Ammon's horn (tissue), 1 donor: Measurements from ENCODE around the gene CHTF8.

ENCODE experiments used
- DNase-seq: peaks from one replicate; pipeline ENCODE4 v3.0.0-alpha.2; 2016; ENCODE audit warnings: low spot score

The CHTF8 gene

DNA sequence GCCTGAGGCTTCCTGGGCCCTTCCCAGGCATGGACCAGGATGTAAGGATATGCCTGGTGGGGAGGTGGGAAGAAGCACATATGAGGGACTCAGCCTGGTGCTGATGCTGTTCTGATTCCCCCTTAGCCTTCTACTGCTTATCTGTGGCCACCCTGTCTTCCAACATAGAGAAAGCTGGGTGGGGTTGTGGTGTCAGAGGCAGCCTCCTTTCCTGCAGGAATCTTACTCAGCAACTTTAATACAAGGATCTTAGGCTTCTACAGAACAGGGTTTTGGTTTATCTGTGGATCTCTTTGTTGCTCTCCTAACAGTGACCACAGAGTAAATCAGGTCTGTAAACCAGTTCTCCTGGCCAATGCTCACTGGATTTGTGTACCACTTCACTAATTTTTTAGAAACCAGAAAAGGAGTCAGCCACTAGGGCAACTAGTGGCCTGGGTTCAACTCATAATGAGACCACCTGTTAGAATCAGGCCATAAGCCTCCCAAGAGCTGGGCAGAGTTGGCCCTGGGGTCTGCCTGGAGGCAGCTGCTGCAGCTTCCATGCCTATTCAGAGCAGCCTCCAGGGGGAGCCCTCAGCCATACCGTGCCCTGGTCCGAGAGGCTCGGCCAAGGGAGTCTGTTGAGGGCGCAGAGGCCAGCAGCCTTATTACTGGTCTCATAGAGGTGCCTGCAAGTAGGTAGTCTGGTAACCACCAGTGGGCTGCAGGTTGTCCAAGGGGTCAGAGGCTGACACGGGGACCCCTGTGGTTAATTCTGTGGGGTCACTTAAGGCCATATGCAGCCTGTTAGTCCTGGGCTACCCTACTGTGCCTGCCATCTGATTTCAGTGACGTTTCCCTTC lies 19.9 kb downstream of the CHTF8 start:
- DNase-seq = no peak

DNA sequence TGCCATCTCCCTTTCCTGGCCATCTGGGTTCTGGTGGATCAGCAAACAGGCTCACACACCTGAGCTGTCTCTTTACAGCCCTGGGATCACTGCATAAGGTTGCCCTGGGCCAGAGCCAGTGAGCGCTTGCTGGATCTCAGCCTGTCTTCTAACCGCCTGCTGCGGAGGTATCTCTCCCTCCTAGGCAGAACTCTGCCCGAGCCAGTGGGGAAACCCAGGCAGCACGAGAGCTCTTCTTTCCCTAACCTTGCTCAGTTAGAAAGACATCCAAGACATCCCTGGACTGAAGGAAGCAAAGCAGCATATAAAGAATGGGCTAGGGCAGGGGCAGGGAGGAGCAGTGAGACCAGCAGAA lies 20.5 kb downstream of the CHTF8 start:
- DNase-seq = no peak

DNA sequence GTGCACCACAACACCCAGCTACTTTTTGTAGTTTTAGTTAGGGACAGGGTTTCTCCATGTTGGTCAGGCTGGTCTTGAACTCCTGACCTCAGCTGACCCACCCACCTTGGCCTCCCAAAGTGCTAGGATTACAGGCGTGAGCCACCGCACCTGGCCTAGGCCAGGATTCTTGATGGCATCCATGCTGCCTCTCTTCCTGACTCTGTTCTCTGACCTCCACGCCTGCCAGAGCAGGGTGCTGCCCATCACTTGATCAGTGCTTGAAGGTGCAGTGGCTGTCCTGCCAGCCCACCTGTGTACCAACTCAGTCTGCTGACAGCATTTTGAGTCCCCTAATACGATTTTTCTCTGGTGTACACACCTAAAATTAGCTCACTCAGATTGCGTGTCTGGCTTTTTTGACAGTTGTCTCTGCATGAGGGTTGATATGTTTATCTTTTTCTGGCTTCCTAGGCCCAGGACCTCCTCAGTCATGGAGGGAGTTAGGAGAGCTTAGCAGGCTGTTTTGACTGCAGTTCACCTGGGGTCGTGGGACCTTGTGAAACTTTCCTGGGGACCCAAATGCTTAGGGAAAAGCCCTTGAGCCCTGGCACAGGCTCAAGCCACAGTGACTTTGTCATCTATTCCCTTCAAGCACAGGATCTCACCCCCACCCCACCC lies 21.0 kb downstream of the CHTF8 start:
- no peak for DNase-seq

DNA sequence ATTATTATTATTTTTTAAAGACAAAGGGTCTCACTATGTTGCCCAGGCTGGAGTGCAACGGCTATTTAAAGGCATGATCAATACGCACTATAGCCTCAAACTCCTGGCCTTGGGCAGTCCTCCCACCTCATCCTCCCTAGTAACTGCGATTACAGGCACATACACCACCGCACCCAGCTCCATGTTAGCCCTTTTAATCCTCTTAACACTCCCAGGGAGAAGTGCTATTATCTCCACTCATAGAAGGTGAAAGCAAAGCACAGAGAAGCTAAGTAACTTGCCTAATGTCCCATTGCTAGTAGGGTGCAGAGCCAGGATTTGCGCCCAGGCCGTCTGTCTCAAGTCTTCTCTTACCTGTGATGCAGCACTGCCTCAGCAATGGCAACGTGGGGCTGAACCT lies 22.0 kb downstream of the CHTF8 start:
- no peak for DNase-seq

DNA sequence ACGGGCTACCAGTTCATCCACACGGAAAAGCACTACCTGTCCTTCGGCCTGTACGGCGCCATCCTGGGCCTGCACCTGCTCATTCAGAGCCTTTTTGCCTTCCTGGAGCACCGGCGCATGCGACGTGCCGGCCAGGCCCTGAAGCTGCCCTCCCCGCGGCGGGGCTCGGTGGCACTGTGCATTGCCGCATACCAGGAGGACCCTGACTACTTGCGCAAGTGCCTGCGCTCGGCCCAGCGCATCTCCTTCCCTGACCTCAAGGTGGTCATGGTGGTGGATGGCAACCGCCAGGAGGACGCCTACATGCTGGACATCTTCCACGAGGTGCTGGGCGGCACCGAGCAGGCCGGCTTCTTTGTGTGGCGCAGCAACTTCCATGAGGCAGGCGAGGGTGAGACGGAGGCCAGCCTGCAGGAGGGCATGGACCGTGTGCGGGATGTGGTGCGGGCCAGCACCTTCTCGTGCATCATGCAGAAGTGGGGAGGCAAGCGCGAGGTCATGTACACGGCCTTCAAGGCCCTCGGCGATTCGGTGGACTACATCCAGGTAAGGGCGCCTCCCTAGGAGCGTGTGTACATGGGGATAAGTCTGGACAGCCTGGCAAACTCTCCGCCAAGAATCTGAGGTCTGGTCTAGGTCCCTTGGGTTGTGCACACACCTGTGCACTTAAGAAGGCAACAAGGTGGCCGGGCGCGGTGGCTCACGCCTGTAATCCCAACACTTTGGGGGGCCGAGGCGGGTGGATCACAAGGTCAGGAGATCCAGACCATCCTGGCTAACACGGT lies 22.7 kb downstream of the CHTF8 start:
- DNase-seq = no peak

DNA sequence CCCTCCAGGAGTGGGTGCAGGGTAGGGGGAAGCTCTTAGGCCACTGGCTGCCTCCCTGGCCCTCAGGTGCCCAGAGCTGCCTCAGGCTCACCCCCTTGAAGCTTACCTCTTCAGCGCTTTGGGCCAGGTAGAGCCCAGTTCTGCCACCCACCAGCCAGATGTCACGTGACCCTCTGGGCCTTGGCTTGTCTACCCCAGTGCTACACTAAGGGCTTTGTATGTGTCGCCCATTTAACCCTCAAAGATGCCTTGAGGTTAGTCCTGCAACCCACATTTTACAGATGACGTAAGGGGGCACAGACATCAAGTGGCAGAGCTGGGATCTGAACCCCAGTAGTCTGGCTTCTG lies 23.5 kb downstream of the CHTF8 start:
- DNase-seq = no peak

DNA sequence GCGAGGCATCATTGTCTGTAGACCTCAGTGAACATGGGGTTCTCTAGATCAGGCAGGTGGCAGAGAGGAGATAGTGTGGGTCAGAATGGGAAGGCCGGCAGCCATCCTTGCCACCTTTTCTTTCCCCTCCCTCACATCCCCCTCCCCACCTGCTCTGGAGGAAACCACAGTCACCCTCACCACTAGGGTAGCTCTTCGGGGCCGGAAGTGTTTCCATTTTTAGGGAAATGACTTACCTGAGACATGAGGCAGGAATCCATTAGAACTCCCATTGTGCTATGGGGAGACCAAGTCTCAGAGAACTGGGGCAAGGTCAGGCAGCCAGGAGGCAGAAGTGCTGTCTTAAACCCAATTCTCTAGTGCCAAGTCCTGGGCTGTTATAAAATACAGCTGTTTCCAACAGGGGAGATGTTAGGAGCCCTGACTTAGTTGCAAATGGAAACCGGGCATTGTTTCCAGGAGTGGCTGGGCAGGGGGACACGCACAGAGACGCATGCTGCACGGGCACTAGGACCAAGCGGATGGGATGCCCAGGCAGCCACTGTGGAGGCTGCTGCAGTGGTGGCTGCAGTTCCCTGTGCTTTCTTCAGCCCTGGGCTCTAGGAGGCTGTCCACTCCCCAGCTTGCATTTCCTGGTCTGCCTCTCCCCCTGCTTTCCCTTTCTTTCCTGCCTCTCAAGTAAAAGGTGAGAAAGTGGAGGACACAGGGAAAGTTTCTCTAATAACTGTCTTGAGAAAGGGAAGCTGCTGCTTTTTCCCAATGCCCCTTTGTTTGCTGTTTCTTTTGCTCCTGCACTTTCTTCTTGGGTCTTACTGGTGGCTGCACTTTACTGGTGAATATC lies 24.1 kb downstream of the CHTF8 start:
- no peak for DNase-seq

DNA sequence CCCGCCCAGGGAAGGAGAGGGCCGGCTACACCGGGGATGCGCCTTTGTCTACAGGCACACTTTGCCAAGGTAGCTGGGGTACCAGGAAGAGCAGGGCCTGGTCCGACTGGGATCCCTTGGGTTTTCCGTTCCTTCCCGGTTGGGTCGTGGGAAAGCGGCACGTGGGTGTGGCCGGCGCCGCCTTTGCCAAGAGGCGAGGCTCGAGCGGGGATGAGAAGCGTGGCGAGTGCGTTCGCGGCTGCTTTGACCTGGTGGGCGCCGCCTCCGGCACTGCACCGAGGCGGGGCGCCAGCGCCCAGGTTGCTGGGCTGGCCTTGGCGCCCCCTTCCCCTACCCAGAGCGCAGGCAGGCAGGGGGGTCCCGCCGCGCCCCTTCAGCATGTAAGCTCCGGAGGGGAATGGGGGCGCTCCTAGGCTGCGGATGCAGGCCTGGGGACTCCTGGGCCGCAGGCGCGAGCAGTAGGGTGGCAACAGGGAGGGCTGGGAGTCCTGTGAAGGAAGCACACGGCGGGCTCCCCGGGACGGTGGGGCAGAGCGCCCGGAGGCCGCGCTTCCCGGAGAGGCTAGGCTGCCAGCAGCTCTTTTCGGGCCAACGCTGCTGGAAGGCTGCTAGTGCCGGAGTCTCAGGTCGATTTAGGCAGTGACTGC lies 24.9 kb downstream of the CHTF8 start:
- no peak for DNase-seq

DNA sequence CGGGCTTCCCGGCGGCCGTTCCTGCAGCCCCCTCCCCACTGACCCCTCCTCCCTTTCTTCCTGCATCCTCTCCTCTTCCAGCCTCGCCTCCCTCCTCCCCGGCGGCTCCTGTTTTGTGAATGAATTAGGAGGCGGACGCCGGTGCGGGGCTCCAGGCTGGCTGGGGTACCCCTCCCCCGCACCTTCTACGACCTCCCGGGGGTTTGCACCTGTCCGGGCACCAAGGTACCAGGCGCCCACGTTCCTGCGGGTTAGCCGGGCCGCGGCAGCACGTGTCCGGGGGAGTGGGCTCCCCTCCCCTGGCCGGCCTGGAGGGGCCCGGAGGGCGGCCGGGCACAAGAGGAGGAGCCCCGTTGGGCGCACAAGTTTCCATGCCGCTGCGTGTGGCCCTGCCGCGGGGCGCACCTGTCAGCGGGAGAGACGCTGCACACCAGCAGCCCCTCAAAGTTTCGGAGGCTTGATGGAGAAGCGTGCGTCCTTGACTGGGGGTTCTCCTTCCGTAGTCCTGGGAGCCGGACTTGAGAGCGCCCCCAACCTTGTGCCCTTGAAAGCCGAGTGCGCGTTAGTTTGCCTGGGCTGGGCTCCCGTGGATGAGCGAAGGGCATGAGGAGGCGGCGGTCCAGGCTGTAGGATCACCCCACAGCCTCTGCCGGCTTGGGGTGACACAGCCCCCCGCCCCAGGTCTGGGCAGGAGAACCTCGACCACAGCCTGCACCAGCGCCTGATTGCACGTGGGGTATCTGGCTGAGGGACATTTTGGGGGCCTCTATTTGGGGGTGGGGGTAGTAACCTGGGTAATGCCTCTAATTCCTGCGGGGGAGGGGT lies 25.7 kb downstream of the CHTF8 start:
- no peak for DNase-seq

DNA sequence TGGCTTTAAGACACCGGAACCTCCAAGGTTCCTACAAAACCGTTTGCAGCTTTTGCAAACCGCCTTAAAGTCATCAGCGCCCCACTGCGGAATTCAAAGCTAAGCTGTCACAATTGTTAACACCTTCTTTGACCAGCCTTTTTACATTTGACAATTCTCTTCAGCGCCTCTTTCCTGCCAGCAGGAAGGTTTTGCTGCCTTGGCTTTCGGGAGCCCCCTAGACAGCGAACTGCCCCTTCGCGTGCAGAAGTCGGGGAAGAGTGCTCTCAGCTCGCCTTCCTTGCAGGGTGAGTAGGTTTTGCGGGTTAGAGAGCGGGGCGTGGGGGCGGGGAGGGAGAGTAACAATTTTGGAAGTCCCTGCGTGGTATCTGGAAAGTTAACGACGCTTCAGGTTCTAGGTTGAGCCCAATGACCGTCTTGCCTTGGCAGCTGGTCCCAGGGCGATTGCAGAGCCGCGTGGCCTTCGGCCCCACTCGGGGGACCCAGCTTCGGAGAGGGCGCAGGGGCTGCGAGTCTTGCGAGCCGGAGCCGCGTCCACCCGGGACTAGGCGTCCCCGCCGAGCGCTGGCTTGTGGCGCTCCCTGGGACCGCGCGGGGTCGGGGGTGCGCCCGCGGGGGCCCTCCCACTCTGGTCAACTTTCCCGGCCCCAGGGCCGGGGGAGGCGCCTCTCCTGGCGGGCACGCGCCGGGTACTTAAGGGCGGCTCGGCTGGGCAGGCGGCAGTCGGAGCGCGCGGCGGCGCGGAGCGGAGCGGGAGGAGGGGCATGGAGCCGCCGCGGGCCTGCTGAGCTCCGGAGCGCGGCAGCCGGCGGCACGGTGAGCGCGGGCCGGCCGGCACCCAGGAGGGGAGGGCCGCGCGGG lies 26.7 kb downstream of the CHTF8 start, which contains the start of gene HAS3:
Gene HAS3, plus strand, starts transcription at position 153 of the 861 bp plus-strand sequence. CDS start 3,743 bp downstream, outside the sequence.
- DNase-seq = peak; percentile 53

DNA sequence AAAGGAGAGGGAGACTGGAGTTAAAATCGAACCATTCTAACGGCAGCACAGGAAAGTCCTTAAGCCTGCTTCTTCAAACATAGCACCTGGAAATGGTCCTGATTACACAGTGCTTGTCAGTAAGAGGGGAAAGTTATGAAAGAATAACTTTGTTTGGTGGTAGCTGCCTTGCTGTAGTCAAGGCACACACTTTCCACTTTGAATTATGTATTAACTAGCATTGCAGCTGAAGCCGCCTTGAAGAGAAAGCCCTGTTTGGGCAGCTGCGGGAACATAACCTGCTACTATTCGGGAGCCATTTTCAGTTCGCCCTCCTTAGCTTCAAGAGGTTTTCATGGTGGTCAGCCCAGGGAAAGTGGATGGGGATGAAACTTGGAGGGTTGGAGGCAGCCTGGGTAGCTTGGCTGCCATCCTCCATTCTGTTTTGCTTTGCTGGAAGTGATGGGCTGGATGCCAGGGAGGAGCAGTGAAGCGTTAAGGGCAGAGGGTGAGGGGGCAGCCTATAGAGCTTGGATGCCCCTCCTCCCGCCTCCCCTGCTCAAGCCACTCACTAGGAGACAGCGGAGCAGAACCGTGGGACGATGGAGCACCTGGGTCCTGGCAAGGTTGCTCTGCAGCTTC lies 32.2 kb downstream of the CHTF8 start:
- DNase-seq = no peak

DNA sequence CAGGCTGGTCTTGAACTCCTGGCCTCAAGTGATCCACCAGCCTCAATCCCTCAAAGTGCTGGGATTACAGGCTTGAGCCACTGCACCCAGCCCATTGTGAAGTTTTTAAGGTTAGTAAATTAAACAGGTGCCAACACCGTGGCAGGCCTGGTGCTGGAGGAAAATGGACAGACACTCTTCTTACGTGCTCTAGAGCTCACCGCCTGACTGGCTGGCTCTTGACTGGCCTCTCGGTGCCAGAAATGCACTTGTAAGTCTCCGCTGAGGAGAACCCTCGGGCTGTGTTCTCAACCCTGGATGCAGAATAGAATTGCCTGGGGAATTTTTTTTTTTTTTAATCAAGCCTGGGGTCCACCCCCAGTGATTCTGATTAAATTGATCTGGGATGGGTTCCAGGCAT lies 37.2 kb downstream of the CHTF8 start:
- no peak for DNase-seq

DNA sequence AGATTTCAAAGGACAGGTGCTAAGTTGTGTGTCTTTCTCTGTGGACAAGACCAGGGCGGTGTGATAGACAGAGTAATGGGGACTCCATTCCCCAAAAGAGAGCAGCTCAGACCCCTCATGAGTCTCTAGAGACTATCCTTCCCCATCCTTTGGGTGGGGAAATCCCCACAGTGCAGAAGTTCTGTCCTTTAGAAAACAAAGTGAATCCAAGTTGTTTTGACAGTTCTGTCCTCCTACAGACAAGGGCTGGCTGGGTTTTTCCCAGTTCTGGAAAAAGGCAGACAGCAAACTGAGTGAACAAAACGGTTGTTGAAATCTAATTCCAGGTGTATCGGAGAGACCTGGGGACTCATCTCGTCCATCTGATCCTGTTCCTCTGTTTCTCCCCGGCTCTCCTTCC lies 37.9 kb downstream of the CHTF8 start:
- DNase-seq = no peak

DNA sequence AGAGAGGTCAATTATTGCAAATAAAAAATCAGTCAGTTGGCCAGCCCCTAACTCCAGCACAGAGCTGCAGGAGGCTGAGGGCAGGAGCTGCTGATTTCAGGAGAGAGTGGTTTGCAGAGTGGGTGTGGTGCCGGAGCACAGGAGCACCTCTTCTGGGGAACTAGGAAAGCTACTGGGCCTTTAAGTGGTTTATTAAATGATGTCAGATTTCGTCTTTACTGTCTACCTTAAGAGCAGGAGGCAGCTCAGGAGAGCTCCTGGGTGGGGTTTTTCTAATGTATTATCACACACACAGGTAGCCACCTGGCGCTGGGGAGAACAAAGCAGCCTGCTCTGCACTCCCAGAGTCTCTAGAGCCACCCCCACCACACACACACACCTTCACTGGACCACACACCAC lies 38.4 kb downstream of the CHTF8 start:
- DNase-seq = no peak

DNA sequence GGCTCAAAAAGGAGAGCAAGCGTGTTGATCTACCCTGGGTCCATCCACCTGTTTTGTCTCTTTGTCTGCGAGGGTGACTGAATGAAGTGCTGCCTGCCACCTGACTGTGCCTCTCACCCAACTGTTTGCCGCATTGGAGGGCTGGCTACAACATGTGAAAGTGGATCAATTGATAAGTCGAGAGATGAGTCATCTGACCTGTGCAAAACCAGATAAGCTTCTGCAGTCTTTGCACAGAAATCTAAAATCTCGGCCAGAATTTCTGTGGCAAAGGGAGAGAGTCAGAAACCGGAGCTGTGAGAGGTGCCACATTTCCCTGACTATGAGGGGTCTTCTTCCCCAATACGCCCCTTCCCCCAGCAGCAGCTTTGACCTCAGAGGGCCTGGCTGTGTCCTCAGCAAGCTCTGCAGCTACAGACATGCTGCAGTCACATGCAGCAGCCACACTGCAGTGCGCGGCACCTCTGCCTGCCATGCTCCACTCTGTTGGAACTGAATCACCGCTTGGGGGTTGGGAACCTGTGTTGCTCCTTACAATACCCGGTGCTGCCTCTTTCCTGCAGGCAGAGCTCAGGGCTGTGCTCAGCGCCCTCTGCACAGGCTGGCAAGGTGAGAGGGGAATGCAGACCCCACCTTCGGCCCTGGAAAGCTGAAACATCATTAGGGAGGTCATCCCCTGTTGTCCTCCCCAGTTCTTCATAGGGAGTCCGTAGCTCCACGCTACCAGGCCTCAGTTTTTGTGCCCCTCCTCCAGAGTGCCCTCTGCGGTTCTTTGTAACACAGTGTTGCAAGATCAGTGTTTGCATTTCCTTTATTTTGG lies 43.1 kb downstream of the CHTF8 start:
- DNase-seq = peak; percentile 27

DNA sequence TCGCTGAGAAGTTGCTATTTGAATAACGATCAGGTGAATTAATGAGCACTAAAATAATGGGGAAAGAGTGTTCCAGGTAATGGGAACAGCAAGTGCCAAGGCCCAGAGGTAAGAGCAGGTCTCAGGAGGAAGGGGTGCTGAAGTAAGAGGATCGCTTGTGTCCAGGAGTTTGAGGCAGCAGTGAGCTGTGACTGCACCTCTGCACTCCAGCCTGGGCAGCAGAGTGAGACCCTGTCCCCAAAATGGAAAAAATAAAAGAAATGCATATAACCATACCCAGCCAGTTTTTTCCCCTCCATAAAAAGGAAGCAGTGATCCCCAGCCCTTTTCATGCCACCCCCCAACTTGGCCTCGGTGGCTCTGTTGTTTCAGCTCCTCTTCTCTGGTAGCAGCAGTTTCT lies 43.7 kb downstream of the CHTF8 start:
- no peak for DNase-seq

DNA sequence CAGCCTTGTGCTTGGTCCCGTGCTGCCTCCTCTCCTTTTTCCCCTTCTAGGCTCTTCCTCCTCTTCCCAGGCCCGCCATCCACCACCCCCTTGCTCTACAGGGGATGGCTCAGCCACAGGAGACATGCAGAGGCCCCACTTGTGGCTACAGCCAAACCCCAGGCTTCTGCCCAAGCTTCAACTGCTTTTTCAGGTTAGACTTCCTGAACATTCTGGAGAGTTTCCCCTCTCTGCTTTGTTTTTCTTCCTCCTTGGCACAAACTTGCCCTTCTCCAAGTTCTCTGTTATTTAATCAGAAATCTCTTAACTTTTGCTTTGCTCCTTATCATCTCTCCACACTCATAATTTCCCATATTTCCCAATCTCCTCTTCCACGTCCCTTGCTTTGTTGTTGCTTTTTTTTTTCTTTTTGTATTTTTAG lies 45.2 kb downstream of the CHTF8 start:
- DNase-seq = no peak

DNA sequence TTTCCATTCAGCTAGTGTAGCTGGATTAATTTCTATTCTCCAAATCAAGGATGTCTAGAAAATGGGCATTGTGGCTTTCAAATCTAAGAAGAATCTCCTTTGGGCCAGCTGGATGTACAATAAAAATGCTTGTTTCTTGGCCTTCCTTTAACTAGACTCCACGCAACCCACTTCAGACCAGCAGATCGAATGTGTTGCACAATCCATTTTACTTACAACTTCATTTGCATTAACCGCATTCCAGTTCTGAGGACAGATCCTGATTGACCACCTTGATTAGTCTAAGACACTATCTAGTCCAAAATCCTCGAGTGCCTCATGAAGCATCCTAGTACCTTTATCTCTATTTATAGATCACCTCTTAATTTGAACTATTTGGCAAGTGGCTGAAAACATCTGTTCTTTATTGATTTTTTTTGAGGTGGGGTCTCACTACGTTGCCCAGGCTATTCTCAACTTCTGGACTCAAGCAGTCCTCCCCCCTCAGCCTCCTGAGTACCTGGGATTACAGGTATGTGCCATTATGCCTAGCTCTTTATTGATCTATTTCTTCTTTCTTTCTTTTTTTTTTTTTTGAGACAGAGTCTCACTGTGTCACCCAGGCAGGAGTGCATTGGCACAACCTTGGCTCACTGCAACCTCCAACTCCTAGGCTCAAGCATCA lies 47.2 kb downstream of the CHTF8 start:
- DNase-seq = no peak
